Measurements from ENCODE around the gene ACSS1. TPM values are rescaled to one million over a fixed set of nuclear protein-coding genes. Genes with fewer than 3 reads are reported as not detected.

The ACSS1 gene
- total and polyA plus RNA-seq, 12 donors, result 7.2 to 97.3 (median 16.9) TPM

- intact Hi-C loops (cut with DNase I), result no loop called here
- H3K4me3 ChIP-seq, result no peak overlapping the region
- DNase-seq, result peak in 2 of 7 donors; percentile 5 to 38
- no peak overlapping the region for H3K27ac ChIP-seq
- H3K4me1 ChIP-seq (replicated peaks in 1 of 2), result no peaks in the 10 kb centered on the region
- 92 to 97% (median 96%) methylated on average over 9 to 11 of the region's 11 CpGs for WGBS, 4 donors
- H3K9me3 ChIP-seq (replicated peaks in 1 of 3), result no peaks in the 10 kb centered on the region
- H3K27me3 ChIP-seq, result no peaks in the 10 kb centered on the region
- TF ChIP-seq POLR2A (IDR thresholded peaks at IDR 0.05), result no peak
- peaks cover 0 to 34% of the 10 kb centered on the region in 2 donors for H3K36me3 ChIP-seq (replicated peaks in 1 of 2)
These were observed 49.3 kb downstream of the ACSS1 start for GRCh38 chr20:25008388-25009217.

DNA sequence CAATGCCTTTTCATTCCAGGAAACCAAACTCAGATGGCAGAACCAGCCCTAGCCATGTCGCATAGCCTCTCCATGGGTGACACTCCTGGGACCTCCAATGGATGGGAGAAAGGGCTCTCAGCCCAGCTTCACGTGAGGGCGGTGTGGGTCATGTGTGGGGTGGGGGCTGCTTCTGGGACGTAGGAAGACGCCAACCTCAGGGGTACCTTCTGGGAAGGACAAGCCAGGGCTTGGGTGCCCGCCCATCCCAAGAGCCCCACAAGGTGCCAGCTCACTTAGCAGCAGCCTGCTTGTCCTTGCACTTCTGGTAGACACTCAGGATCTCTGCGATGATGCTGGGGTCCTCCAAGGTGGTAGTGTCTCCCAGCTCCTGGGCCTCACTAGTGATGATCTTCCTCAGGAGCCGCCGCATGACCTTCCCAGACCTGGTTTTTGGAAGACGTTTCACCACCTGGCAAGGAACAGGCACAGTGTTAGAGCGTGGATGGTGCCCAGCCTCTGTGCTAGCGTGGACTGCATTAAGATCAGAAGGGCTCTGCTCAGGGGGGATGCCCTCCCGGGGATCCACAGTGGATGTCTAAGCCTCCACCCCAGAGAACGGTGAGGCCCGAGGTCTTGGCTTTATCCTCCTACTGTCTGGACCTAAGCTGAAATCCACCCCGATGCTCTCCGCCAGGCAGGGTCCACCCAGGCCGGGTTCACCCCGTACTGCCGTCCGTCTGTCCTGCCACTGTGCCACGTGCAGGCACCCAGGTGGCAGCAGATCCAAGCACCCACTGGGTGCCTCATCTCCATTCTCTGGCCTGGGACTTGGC lies 50.2 kb downstream of the ACSS1 start:
- H3K4me1 ChIP-seq (replicated peaks in 1 of 2), result no peaks in the 10 kb centered on the region
- no peaks in the 10 kb centered on the region for H3K27me3 ChIP-seq
- peaks cover 0 to 29% of the 10 kb centered on the region in 2 donors for H3K36me3 ChIP-seq (replicated peaks in 1 of 2)
- intact Hi-C loops (cut with DNase I), result no loop called here
- TF ChIP-seq POLR2A (IDR thresholded peaks at IDR 0.05), result no peak
- no peak for TF ChIP-seq CTCF (IDR thresholded peaks at IDR 0.05)
- H3K4me3 ChIP-seq, result no peak overlapping the region
- WGBS, 4 donors, result 96 to 97% (median 96%) methylated on average over 13 to 22 of the region's 22 CpGs
- peak in 2 of 7 donors; percentile 6 to 35 for DNase-seq
- H3K27ac ChIP-seq, result no peak overlapping the region
- no peaks in the 10 kb centered on the region for H3K9me3 ChIP-seq (replicated peaks in 1 of 3)

DNA sequence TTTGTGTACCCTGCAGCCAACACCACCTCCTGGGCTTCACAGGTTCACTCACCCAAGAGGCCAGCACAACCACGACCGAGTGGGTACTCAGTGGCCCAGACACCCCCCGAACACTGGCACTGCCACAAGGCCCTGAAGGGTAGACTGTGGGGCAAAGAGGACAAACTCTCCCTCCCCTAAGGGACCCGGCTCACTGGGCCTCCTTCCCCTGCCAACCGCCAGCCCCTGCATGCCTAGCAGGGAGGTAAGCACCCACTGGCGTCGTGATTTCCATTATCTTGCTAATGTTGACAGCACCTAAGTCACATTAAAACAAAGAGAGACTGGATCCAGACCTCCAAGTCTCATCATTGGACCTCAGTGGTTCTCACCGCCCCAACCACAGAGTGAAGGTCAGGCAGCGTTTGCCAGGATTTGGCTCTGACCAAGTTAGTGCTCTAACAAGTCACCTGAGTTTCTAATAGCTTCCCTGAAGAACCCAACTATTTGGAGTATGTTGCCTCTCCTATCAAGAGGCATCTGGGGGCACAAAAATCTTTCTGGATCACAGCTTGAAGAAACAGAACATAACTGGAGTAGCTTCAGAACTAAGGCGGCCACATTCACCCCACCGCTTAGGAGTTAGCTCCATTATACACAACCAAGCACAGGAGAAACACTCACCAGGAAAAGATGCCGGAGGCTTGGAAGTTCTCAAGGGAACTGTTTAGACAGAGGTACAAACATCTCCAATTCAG lies 51.3 kb downstream of the ACSS1 start:
- Histone ChIP-seq H3K27me3 (no peaks in the 10 kb centered on the region), H3K4me1 (replicated peaks in 1 of 2) (no peaks in the 10 kb centered on the region), H3K27ac (no peak overlapping the region), H3K36me3 (replicated peaks in 1 of 2) (peaks cover 0 to 18% of the 10 kb centered on the region in 2 donors), H3K9me3 (replicated peaks in 1 of 3) (no peaks in the 10 kb centered on the region), H3K4me3 (no peak overlapping the region)
- intact Hi-C loops (cut with DNase I), result no loop called here
- TF ChIP-seq CTCF (IDR thresholded peaks at IDR 0.05) (no peak), POLR2A (IDR thresholded peaks at IDR 0.05) (no peak)
- peak in 2 of 7 donors; percentile 7 to 28 for DNase-seq
- 84 to 96% (median 90%) methylated on average over 8 to 12 of the region's 12 CpGs for WGBS, 4 donors

DNA sequence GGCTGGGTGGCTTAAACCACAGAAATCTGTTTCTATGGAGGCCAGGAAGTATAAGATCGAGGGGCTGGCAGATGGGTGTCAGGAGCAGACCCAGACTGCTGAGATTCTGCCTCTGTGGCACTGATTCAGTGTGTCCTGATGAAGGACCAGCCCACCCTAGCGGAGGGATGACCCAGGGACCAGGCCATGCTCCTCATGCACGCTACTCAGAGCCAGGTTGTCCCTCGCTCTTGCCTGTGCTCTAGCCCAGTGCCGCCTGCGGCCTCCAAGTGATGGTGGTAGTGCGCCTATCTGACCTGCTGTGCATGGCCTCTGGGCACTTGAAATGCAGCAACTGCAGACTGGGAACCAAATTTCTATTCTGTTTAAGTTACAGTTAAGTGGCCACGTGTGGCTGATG lies 52.3 kb downstream of the ACSS1 start:
- H3K4me1 ChIP-seq (replicated peaks in 1 of 2), result peaks cover 0 to 2% of the 10 kb centered on the region in 2 donors
- intact Hi-C loops (cut with DNase I), result no loop called here
- H3K27me3 ChIP-seq, result no peaks in the 10 kb centered on the region
- H3K9me3 ChIP-seq (replicated peaks in 1 of 3), result no peaks in the 10 kb centered on the region
- no peak overlapping the region for H3K4me3 ChIP-seq
- TF ChIP-seq POLR2A (IDR thresholded peaks at IDR 0.05) (no peak), CTCF (IDR thresholded peaks at IDR 0.05) (no peak)
- DNase-seq, result peak in 2 of 7 donors; percentile 7 to 27
- peaks cover 0 to 16% of the 10 kb centered on the region in 2 donors for H3K36me3 ChIP-seq (replicated peaks in 1 of 2)
- WGBS, 4 donors, result 77 to 94% (median 92%) methylated on average over 5 to 8 of the region's 8 CpGs
- no peak overlapping the region for H3K27ac ChIP-seq
